ENCODE measurements around the gene ZNF776.

DNA sequence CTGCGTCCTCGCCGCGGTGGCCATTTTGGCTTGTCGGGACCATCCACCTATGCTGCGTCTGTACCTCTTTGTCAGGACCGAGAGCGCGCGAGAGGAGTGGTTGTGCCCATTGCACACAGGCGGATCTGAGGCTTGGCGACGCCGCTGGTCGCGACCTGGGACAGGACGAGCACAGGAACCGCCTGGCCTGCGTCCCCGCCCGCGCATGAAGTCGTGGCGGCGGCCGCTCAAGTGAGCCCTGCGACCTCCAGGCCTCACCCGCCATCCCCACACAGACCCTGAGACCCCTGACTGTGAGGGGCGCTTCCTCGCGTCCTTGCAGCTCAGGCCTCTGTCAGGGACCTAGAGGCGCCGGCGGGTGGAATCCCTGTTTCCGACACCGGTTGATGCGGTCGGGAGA is 39.7 kb downstream of the ZNF776 start:
- TF ChIP-seq POLR2A (IDR thresholded peaks at IDR 0.05; ENCODE audit: insufficient read depth in 1 of 2, low read depth in 2 of 2, low read length in 2 of 2), result no peak
- TF ChIP-seq, protein P1, sequence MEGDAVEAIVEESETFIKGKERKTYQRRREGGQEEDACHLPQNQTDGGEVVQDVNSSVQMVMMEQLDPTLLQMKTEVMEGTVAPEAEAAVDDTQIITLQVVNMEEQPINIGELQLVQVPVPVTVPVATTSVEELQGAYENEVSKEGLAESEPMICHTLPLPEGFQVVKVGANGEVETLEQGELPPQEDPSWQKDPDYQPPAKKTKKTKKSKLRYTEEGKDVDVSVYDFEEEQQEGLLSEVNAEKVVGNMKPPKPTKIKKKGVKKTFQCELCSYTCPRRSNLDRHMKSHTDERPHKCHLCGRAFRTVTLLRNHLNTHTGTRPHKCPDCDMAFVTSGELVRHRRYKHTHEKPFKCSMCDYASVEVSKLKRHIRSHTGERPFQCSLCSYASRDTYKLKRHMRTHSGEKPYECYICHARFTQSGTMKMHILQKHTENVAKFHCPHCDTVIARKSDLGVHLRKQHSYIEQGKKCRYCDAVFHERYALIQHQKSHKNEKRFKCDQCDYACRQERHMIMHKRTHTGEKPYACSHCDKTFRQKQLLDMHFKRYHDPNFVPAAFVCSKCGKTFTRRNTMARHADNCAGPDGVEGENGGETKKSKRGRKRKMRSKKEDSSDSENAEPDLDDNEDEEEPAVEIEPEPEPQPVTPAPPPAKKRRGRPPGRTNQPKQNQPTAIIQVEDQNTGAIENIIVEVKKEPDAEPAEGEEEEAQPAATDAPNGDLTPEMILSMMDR (CRISPR knock-in tag; IDR thresholded peaks at IDR 0.05), result no peak
